ENCODE measurements around the gene ATP8B1. TPM values are rescaled to one million over a fixed set of nuclear protein-coding genes. Genes with fewer than 3 reads are reported as not detected.

The ATP8B1 gene
- total RNA-seq, 1 experiment from 2014 or later = 1.1 TPM

DNA sequence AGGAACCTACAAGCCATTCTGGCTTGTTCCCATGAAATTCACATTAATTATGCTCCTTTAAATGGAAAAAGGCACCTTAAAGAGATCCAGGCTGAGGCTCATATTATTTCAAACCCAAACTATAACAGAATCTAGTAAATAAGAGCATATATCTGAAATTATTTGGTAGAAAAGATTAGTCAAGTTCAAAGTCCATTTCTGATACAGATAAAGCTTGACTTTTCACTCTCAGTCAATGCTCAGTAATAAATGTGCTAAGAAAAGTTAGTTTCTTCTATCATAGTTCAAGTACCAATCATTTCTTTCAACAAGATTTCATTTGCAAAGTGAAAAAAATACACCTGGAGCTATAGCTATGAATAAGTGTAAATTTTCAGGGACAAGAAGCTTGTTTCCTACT lies 119.6 kb downstream of the ATP8B1 start:
- Histone ChIP-seq H3K23me2 (ENCODE audit: insufficient read length, low read depth, low read length, poor library complexity, severe bottlenecking) (no peaks in the 10 kb centered on the region), H2BK15ac (ENCODE audit: low read depth, low read length) (no peak overlapping the region), H3K9ac (ENCODE audit: extremely low read depth, insufficient read length, low read length) (no peak overlapping the region), H3K27me3 (ENCODE audit: insufficient read depth, low read length) (no peaks in the 10 kb centered on the region), H3T11ph (ENCODE audit: low read length) (no peak overlapping the region), H4K20me1 (ENCODE audit: control insufficient read depth, insufficient read depth, insufficient read length) (no peaks in the 10 kb centered on the region), H4K91ac (ENCODE audit: insufficient read length, low read depth, low read length) (no peak overlapping the region), H3K4me1 (ENCODE audit: insufficient read depth, low read length) (no peaks in the 10 kb centered on the region), H3K9me3 (ENCODE audit: control insufficient read depth, low read depth, low read length) (no peaks in the 10 kb centered on the region), H2BK12ac (ENCODE audit: insufficient read length, low read depth, low read length) (no peak overlapping the region), H3K4ac (ENCODE audit: low read depth, low read length) (no peak overlapping the region), H2BK20ac (ENCODE audit: low read depth, low read length, poor library complexity, severe bottlenecking) (no peak overlapping the region), H3K18ac (ENCODE audit: insufficient read length, low read depth, low read length) (no peak overlapping the region), H2BK5ac (ENCODE audit: insufficient read length, low read length) (no peak overlapping the region), H2BK120ac (ENCODE audit: low read depth, low read length, poor library complexity, severe bottlenecking) (no peak overlapping the region), H2AK5ac (ENCODE audit: insufficient read length, low read length) (no peak overlapping the region), H3K27ac (ENCODE audit: insufficient read length, low read depth, low read length) (no peak overlapping the region), H4K5ac (ENCODE audit: insufficient read length, low read depth, low read length) (no peak overlapping the region), H4K8ac (replicated peaks; ENCODE audit: insufficient read length, low read depth, low read length) (no peak overlapping the region), H3K79me1 (ENCODE audit: insufficient read depth, low read depth, low read length, poor library complexity, severe bottlenecking) (no peaks in the 10 kb centered on the region), H3K23ac (ENCODE audit: insufficient read length, low read depth, low read length) (no peak overlapping the region), H3K56ac (ENCODE audit: insufficient read length, low read depth, low read length) (no peak overlapping the region), H3K14ac (ENCODE audit: insufficient read depth, low read length) (no peak overlapping the region), H3K4me2 (ENCODE audit: insufficient read depth, insufficient read length, low read length) (no peak overlapping the region), H2AFZ (ENCODE audit: low read length) (no peak overlapping the region), H3K79me2 (ENCODE audit: insufficient read depth, low read length) (no peaks in the 10 kb centered on the region)
- Mint-ChIP-seq H3K4me3 (no peak overlapping the region), H3K27ac (no peak overlapping the region), H3K36me3 (ENCODE audit: insufficient read depth in 1 of 3, low read depth in 3 of 3) (no peaks in the 10 kb centered on the region; a peak in 1 of 7 replicates), H3K27me3 (ENCODE audit: low read depth) (no peaks in the 10 kb centered on the region), H3K4me1 (no peaks in the 10 kb centered on the region), H3K9me3 (no peaks in the 10 kb centered on the region)
- TF ChIP-seq CTCF (conservative IDR thresholded peaks at IDR 0.05) = no peak
- DNase-seq = no peak

Measured in H9 (cell line).